ENCODE data around the gene TRAF2.

DNA sequence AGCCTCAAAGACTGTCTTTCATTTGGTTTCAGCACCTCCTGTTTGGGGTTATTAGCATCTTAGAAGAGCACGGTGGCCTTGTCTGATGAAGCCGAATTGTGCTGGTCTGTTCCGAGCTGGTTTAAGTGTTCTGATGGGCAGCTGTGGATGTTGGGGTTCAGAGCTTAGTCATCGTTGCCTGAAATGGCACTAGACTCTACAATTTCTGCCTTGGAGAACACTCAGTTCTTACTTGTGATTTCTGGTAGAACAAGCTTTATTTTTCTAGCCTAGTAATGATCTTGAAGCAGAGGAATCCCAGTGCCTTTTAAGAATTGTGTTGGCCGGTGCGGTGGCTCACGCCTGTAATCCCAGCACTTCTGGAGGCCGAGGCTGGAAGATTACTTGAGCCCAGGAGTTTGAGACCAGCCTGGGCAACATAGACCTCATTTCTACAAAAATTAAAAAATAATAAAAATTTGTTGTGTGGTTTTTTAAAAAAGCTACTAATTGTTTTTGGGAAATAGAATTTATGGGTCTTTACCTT, 50.4 kb downstream of the TRAF2 start:
- TF ChIP-seq, protein P1, sequence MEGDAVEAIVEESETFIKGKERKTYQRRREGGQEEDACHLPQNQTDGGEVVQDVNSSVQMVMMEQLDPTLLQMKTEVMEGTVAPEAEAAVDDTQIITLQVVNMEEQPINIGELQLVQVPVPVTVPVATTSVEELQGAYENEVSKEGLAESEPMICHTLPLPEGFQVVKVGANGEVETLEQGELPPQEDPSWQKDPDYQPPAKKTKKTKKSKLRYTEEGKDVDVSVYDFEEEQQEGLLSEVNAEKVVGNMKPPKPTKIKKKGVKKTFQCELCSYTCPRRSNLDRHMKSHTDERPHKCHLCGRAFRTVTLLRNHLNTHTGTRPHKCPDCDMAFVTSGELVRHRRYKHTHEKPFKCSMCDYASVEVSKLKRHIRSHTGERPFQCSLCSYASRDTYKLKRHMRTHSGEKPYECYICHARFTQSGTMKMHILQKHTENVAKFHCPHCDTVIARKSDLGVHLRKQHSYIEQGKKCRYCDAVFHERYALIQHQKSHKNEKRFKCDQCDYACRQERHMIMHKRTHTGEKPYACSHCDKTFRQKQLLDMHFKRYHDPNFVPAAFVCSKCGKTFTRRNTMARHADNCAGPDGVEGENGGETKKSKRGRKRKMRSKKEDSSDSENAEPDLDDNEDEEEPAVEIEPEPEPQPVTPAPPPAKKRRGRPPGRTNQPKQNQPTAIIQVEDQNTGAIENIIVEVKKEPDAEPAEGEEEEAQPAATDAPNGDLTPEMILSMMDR (IDR thresholded peaks at IDR 0.05; ENCODE audit: low read depth, low read length) = no peak
- no peak for TF ChIP-seq EZH2phosphoT487 (IDR thresholded peaks at IDR 0.05; ENCODE audit: low read depth)
